Activated CD4-positive, alpha-beta T cell treated with anti-CD3 and anti-CD28 coated beads, Interleukin-2, amount 50 U/mL, for 4 hours (primary cell): ENCODE measurements around the gene SLC6A8.
"Not testable (repeated sequence)": the region's sequence is repeated elsewhere in the genome, so short reads cannot be mapped to it uniquely, and the experiment has no call there.

ENCODE experiments used
- DNase-seq, 2 experiments: peaks; one replicate each; pipeline ENCODE4 v3.0.0-alpha.2; 2020

Gene SLC6A8

DNA sequence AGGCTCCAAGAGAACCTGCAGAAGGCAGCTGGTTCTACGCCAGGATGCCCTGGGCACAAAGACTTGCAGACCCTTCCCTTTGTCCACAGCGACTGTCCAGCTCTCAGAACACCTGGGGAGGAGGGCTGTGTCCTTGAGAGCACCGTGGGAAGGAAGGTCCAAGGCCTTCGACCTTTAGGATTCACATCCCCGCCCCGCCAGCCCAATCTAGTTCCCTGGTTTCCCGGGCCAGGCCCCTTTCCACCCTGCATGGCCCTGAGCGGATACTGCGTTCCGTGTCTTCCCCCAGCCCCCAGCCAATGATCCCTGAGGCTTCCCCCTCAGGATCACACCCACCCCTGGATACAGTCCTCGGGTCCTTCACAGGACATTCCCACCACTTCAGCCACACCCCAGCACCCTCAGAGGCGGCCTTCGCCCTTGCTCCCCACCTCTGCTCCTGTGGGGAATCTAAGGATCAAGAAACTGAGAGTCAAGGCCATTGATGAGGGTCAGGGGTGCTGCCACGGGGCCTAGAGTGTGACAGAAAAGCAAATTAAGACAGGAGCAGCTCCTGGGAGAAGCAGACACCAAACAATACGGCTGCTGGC lies 46.0 kb downstream of the SLC6A8 start:
- no peak for DNase-seq

DNA sequence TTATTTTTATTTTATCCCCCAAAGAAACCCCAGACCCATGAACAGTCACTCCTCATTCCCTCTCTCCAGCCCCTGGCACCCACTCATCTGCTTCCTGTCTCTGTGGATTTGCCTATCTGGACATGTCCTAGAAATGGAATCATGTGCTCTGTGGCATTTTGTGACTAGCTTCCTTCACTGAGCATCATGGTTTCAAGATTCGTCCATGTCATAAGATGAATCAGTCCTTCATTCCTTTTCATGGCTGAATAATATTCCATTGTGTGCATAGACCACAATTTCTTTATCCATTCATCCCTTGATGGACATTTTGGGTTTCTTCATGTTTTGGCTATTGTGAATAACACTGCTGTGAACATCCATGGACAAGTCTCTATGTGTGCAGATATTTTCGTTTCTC lies 47.1 kb downstream of the SLC6A8 start:
- no peak for DNase-seq

DNA sequence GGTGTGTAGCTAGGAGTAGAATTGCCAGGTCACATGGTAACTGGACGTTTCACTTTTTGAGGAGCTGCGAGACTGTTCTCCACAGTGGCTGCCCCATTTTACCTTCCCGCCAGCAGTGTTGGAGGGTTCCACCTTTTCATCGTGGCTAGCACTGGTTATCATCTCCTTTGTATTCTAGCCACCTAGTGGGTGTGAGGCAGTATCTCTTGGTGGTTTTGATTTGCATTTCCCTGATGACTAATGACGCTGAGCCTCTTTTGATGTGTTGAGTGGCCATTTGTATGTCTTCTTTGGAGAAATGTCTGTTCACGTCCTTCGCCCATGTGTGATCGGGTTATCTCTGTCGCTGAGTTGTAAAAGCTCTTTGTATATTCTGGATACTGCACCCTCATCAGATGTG lies 47.5 kb downstream of the SLC6A8 start:
- DNase-seq = no peak

DNA sequence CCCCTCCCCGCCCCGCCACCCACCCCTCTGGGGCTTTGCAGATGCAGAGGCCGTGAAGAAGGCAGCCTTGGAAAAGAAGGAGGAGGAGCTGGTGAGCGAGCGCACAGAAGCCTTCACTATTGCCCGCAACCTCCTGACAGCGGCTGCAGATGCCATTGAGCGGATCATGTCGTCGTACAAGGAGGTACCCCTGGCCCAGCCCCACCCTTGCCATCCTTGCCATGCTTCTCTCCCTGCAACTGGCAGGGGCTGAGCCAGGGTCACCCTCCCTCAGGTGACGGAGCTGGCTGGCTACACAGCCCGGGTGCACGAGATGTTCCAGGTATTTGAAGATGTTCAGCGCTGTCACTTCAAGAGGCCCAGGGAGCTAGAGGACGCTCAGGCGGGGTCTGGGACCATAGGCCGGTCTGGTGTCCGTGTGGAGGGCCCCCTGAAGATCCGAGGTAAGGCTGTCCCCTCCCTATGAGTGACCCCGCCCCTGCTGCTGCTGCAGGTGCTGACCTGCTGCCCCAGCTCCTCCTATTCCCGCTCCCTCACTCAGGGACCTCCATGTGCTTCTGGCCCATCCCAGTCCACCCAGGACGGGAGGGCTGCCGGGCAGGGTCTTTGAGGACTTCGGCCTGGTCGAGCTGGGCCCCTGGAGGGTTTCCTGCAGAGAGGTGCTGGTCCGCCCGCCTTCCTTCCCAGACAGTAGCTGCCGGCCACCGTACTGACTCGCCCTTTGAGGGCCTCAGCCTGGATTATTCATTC lies 48.5 kb downstream of the SLC6A8 start:
- no peak for DNase-seq

- no peak for DNase-seq
Observed at GRCh38 chrX:153736871-153737441, 49.2 kb downstream of the SLC6A8 start.

DNA sequence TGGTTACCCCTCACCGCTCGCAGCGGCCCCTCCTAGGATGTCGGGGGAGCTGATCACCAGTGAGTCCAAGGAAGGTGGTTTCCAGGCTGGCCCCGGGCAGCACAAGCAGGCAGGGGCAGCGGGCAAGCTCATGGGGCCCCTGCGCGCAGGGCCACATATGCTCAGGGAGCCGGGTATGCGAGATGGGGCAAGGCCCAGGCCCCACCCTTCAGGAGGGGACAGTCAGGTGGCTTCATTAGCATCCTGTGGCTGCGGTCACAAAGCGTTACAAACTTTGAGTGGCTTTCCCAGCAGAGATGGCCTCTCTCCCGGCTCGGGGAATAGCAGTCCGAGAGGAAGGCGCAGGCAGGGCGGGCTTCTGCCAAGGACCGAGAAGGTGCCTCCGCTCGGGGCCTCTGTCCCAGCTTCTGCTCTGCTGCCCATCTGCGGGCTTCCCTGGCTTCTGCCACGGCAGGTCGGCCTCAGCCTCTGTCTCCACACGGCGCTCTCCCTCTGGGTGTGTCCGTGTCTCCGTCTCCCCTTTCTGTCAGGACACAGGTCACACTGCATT lies 50.4 kb downstream of the SLC6A8 start:
- DNase-seq = no peak

- DNase-seq = no peak
Observed at GRCh38 chrX:153739754-153740486, 52.2 kb downstream of the SLC6A8 start.

DNA sequence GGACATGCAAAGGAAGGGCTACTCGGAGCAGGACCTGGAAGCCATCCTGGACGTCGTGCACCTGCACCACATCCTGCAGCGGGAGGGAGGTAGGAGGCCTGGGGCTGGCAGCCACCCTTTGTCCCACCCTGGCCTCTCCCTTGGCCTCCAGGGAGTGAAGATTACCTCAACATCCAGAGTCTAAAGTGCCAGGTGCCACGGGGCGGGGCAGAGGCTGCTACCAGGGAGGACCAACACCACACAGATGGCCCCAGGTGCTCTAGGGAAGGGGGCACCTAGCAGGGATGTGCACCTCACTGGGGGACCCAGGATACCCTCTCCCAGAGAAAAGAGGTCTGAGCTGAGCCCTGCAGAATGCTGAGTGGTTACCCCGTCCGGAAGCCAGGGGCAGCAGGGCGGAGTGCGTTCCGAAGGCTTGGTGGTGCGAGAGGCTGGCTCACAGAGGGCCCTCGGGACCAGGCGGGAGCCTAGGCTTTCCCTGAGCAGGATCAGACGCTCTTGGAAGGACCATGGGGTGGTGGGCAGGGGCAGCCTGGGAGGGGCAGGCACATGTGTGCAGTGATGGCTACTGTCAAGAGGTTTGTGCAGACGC lies 53.0 kb downstream of the SLC6A8 start:
- DNase-seq = no peak

DNA sequence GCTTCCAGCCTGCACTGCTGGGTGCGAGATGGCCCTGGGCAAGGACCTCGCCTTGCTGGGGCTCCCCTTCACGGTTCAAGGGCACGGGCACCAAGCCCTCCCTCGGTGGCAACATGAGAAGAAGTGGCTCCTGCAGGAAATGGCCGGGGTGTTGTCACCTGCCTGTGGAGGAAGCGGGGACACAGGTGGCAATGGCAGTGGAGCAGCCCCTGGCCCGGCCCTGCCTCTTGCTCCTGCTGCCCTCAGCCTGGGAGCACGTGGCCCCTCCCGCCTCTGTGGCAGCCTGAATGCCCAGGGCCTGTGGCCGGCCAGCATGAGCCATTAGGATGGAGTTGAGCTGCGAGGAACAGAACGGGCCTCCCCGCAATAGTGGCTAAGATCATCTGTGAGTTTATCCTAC lies 53.7 kb downstream of the SLC6A8 start:
- DNase-seq = no peak

DNA sequence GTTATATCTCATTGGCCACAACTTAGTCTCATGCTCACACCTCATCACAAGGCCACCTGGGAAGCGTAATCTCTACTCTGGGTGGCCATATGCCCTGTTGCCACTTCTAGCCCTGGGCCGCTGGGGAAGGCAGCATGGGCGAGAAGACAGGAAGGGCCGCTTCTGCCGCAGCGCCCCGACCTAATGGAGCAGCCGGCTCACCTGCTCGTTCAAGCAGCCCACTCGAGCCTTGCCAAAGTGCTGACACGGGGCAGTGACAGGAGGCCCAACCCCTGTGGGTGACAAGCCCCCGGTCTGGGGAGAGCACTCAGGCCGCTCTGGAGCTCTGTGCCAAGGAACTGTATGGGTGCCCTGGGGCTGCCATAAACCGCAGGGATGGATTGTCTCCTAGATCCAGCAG lies 54.4 kb downstream of the SLC6A8 start:
- not testable (repeated sequence) for DNase-seq

DNA sequence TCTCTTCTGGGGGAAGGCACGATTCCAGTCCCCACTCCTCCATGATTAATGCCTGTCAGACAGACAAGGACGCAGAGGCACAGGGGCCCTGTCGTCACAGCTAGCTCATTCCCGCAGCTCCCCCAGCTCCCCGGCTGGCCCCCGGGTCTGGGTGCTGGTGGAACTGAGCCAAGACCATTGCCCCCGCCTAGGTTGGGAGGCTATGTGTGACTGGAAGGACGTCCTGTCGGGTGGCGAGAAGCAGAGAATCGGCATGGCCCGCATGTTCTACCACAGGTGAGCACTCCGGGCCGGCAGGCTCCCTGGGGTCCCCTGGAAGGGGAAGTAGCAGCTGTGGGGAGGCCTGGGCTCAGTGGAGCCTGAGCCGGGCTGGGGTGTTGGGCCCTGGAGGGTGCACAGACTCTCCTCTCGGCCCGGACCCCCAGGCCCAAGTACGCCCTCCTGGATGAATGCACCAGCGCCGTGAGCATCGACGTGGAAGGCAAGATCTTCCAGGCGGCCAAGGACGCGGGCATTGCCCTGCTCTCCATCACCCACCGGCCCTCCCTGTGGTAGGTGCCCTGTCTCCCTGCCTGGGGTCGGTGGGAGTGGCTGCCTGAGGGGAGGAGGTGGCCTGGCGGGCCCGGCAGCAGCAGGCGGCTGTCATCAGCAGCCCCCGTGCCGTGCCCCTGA lies 55.2 kb downstream of the SLC6A8 start:
- DNase-seq = not testable (repeated sequence)

- DNase-seq = not testable (repeated sequence)
Observed at GRCh38 chrX:153743468-153744209, 55.9 kb downstream of the SLC6A8 start.

DNA sequence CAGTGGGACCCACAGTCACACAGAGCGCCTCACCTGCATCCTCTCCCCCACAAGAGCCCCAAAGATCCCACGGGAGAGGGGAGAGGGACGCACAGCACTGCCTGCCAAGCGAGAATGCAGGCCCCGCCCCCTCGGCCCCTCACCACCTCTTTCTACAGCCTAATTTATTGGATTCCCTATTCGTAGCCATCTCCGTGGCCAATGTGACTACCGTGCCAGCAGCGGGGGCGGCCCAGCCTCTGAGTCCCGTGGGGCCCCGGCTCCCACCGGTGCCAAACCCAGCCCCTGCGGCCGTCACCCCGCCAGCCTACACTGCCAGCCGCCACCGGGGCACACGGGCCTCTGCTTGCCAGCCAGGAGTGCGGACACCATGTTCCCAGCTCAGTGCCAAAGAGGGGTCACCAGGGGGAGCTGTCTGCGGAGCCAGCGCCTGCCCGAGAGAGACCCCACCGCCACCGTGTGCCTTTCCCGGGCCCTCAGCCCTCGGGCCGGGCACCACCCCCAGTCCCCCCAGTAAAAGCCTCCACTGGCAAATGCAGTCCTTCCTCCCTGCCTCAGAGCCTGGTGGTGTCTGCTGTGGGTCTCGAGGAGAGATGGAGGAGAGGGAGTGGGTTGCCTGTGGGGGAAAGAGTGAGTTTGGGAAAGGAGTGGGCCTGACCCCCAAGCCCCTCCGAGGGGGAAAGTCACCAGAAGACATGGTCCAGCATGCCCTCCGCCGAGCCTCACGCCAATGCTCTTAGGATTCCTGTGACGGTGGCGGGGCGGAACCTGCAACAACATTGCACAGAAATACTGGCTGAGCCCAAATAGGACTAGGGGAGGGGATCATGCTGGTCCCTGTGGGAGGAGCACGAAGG lies 56.7 kb downstream of the SLC6A8 start:
- DNase-seq = no peak

DNA sequence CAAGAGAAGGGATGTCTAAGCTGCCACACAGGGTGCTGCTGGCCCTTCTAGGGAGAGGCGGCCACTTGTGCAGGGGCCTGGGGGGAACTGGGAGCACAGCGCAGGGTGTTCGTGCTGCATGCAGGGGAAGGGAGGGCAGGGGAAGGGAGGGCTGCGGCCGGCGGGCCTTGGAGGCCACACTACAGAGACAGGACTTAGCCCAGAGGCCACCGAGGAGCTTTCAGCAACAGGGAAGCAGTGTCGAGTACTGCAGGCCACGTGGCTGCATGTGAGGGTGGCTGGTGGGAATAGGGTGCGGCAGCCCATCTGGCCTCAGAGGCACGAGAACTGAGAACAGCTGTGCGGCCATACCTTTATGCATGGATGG lies 57.3 kb downstream of the SLC6A8 start:
- not testable (repeated sequence) for DNase-seq
